ENCODE measurements around the gene TRMT6. TPM values are rescaled to one million over a fixed set of nuclear protein-coding genes. Genes with fewer than 3 reads are reported as not detected.

Gene TRMT6
- total and polyA plus RNA-seq, 12 donors, result 3.7 to 12.8 (median 9.2) TPM

DNA sequence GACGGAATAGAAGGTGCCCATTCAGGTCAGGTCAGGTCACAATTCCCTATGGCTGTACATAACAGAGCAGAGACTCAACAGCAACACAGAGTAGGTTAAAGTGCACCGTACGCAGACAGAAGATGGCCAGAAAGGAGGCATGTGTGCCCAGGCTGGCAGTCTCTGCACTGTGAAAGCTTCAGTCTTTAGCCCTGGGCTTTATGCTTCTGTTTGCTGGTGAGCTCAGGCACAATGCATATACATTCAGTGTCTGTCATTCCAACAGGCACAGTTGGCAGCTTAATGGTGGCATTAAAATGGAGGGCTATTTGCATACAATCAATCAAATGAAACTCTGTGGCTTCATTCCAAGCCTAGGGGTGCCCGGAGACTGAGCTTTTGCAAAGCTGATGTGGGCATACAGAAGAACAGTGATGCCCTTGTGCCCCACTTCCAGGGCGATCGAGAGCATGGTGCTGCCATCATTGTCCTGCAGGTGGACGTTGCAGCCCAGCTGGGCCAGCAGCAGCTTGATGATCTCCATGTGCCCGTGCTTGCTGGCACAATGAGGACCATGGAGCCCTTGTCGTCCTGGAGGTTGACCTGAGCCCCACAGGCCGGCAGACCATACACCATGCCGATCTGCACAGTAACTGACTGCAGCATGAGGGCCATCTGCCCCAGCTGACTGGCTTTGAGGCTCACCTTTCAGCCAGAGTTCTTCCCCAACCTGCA is 22.4 kb downstream of the TRMT6 start:
- no peaks in the 10 kb centered on the region for H3K4me1 ChIP-seq
- 80% methylated on average over 11 of the region's 11 CpGs for WGBS, 2 donors
- intact Hi-C loops (cut with DNase I), result loop anchor here in 2 of 10 donors (10.0 kb wide), 2 partner anchors 103 to 113 kb away; no protein-coding TSS in a partner anchor
- no peaks in the 10 kb centered on the region for H3K9me3 ChIP-seq
- no peaks in the 10 kb centered on the region for H3K36me3 ChIP-seq
- no peak overlapping the region for H3K27ac ChIP-seq
- TF ChIP-seq, protein P1, sequence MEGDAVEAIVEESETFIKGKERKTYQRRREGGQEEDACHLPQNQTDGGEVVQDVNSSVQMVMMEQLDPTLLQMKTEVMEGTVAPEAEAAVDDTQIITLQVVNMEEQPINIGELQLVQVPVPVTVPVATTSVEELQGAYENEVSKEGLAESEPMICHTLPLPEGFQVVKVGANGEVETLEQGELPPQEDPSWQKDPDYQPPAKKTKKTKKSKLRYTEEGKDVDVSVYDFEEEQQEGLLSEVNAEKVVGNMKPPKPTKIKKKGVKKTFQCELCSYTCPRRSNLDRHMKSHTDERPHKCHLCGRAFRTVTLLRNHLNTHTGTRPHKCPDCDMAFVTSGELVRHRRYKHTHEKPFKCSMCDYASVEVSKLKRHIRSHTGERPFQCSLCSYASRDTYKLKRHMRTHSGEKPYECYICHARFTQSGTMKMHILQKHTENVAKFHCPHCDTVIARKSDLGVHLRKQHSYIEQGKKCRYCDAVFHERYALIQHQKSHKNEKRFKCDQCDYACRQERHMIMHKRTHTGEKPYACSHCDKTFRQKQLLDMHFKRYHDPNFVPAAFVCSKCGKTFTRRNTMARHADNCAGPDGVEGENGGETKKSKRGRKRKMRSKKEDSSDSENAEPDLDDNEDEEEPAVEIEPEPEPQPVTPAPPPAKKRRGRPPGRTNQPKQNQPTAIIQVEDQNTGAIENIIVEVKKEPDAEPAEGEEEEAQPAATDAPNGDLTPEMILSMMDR (IDR thresholded peaks at IDR 0.05), result no peak
- no peak for ATAC-seq
- DNase-seq, result no peak
- H3K27me3 ChIP-seq, result peaks cover 0 to 10% (median 4%) of the 10 kb centered on the region in 7 donors
- no peak overlapping the region for H3K4me3 ChIP-seq

DNA sequence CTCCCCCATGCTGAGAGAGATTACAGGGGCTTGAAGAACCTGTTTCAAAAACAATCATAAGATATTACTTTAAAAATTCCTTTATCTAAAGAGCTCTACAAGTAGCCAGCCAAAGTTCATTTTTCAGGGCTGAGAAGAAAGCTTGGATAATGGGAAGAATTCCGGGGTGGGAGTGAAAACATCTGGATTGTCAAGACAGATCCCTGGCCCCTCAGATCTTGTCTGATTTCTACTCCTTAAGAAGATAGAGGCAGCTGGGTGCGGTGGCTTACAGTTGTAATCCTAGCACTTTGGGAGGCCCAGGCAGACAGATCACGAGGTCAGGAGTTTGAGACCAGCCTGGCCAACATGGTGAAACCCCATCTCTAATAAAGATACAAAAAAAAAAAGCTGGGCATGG is 24.8 kb downstream of the TRMT6 start:
- H3K4me1 ChIP-seq, result no peaks in the 10 kb centered on the region
- WGBS, 2 donors, result 63 to 64% methylated on average over 3 of the region's 3 CpGs
- intact Hi-C loops (cut with DNase I), result loop anchor here in 2 of 10 donors (10.0 kb wide), 2 partner anchors 101 to 111 kb away; no protein-coding TSS in a partner anchor
- H3K27me3 ChIP-seq, result peaks cover 0 to 10% (median 0%) of the 10 kb centered on the region in 7 donors
- TF ChIP-seq, protein P1 (IDR thresholded peaks at IDR 0.05), result no peak
- ATAC-seq (no peak), DNase-seq (no peak)
- no peaks in the 10 kb centered on the region for H3K36me3 ChIP-seq
- no peaks in the 10 kb centered on the region for H3K9me3 ChIP-seq
- H3K27ac ChIP-seq, result no peak overlapping the region
- H3K4me3 ChIP-seq, result no peak overlapping the region

DNA sequence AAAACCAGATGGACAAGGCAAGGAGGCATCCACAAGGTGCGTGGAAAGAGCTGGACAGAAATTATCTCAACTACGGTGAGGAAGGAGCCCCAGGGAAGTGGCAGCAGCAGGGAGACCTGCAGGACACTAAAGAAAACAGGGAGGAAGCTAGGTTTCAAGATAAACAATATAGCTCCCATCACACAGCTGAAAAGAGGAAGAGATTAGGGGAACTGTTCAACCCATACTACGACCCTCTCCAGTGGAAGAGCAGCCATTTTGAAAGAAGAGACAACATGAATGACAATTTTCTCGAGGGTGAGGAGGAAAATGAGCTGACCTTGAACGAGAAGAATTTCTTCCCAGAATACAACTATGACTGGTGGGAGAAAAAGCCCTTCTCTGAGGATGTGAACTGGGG is 26.8 kb downstream of the TRMT6 start:
- intact Hi-C loops (cut with DNase I), result loop anchor here in 2 of 10 donors (10.0 kb wide), 2 partner anchors 99 to 109 kb away; no protein-coding TSS in a partner anchor
- ATAC-seq (no peak), DNase-seq (no peak)
- Histone ChIP-seq H3K27ac (no peak overlapping the region), H3K36me3 (no peaks in the 10 kb centered on the region), H3K27me3 (peaks cover 0 to 7% (median 0%) of the 10 kb centered on the region in 7 donors), H3K4me3 (no peak overlapping the region), H3K4me1 (peaks cover 0 to 10% (median 0%) of the 10 kb centered on the region in 9 donors), H3K9me3 (no peaks in the 10 kb centered on the region)
- TF ChIP-seq, protein P1 (IDR thresholded peaks at IDR 0.05), result no peak
- WGBS, 2 donors, result 56 to 67% methylated on average over 5 of the region's 5 CpGs

DNA sequence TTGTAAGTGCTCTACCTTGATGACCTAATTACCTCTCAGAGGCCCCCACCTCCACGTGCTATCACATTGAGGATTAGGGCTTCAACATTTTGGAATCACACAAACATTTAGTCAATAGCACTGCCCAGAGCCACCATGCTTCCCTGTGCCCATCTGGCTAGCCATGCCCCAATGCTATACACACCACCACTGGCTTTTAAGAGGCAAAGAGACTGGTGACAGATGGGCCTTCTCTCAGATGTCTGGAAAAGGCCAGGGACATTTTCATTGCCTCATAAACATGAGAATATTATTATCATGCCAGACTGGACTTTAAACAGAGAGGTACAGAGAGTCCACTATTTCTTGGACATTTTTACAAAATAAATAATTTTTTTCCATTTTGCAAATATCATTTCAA is 29.8 kb downstream of the TRMT6 start:
- H3K4me3 ChIP-seq, result no peak overlapping the region
- H3K27ac ChIP-seq, result no peak overlapping the region
- 33 to 34% methylated on average over 1 of the region's 1 CpG for WGBS, 2 donors
- peaks cover 0 to 10% (median 0%) of the 10 kb centered on the region in 9 donors for H3K4me1 ChIP-seq
- peaks cover 0 to 7% (median 0%) of the 10 kb centered on the region in 7 donors for H3K27me3 ChIP-seq
- no peaks in the 10 kb centered on the region for H3K9me3 ChIP-seq
- intact Hi-C loops (cut with DNase I), result loop anchor here in 2 of 10 donors (10.0 kb wide), 2 partner anchors 96 to 106 kb away; no protein-coding TSS in a partner anchor
- TF ChIP-seq, protein P1 (IDR thresholded peaks at IDR 0.05), result no peak
- ATAC-seq (no peak), DNase-seq (no peak)
- no peaks in the 10 kb centered on the region for H3K36me3 ChIP-seq
